ENCODE measurements around the gene POLR2L. TPM values are rescaled to one million over a fixed set of nuclear protein-coding genes. Genes with fewer than 3 reads are reported as not detected.

POLR2L gene
- polyA plus RNA-seq, 12 donors: 78.8 to 121 (median 100) TPM; not detected in 1

DNA sequence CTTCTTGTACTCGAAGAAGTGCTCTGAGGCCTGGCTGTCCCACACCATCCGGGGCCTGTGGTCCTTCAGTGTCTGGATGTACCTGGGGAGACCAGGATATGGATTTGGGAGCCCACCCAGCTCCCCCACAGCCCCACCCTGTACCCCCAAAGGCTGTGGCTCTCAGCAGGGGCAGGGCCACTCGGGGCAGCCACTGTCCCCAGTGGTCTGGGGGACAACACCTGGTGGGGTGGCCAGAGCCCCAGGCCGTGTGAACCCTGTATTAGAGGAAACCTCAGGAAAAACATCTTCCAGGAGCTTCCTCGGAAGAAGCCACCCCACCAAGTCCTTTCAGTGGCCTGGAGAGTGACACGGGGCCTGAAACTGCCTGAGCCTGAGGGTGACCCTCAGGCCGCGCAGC is 28.1 kb upstream of the POLR2L start:
- DNase-seq: no peak

DNA sequence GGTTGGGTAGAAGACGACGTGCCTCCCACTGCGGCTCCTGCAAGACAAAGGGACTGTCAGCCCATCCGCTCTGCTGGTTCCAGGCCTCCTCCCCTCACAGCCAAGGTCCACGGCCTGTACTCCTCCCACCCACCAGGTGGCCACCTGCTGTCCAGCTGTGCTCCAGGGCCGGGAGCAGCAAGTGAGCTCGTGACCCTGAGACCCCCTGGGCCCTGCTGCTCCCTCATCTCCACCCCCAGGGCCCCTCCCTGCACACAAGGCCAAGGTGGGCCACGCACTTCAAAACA is 27.7 kb upstream of the POLR2L start:
- DNase-seq: no peak

DNA sequence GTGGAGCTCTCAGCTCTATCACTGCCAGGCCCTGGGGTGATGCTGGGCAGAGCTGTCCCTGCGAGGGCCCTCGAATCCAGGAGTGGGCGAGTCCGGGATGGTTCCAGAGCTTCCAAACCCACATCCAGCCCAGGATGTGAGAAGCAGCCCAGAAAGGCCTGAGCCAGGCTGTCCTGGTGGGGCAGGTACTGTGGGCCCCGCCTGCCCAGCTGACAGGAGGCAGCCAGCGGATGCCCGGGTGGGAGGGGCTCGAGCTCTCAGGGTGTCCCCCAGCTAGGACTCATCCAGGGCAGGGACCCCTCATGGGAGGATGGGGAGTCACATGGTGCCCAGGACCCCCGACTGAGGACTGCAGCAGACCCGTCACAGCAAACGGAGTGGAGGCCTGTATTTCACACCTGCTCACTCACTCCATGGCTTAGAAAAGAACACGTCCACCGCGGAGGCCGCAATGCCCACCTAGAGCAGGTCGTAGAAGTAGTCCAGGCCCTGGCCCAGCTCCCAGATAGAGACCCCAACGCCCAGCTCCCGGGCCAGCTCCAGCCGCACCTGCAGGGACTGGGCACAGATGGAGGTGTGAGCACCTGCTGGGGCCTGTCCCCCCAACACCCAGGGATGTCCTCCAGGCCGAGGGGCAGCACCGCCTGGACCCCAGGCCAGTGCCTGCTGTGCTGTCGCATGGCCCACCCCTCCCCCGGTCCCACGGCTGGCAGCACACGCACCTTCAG is 27.2 kb upstream of the POLR2L start:
- no peak for DNase-seq

GRCh38 chr11:868802-869201 is 26.5 kb upstream of the POLR2L start:
- DNase-seq: no peak

DNA sequence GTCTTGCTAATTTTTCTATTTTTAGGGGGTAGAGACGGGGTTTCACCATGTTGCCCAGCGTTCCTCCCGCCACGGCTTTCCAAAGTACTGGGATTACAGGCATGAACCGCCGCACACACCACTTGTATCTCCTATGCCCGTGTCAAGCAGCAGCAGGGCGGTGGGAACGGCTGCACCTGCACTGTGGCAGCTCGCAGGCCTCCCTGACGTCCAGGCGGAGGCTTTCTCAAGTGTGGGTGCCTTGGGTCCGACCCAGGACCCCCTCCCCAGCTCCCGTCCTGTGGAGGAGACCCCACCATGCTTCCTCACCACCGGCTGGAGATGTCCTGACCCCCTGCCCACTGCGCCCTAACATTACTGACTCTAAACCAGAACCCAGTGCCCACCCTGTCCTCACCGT is 26.1 kb upstream of the POLR2L start:
- DNase-seq: no peak

- no peak for DNase-seq
Measured at GRCh38 chr11:867856-868358, 25.6 kb upstream of the POLR2L start.

DNA sequence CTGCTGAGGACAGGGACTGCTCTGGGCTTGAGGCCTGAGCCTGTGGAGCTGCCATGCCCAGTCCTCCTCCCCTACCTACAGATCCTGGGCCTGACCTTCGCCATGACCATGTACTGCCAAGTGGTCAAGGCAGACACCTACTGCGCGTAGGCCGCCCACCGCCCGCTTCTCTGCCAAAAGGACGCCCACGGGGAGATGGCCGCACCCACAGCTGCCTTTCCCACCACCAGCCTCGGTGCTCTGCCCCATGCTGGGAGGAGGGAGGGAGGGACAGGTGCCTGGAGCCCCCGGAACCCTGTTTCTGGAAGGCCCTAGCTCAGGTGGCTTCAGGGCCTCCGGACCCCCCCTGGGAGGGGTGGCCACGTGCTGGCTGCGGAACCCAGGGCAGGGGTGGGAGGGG is 24.2 kb upstream of the POLR2L start:
- no peak for DNase-seq

- DNase-seq: no peak
Measured at GRCh38 chr11:865462-866430, 23.4 kb upstream of the POLR2L start.

- DNase-seq: no peak
Measured at GRCh38 chr11:864898-865297, 22.6 kb upstream of the POLR2L start.

- no peak for DNase-seq
Measured at GRCh38 chr11:863910-864827, 21.8 kb upstream of the POLR2L start.

DNA sequence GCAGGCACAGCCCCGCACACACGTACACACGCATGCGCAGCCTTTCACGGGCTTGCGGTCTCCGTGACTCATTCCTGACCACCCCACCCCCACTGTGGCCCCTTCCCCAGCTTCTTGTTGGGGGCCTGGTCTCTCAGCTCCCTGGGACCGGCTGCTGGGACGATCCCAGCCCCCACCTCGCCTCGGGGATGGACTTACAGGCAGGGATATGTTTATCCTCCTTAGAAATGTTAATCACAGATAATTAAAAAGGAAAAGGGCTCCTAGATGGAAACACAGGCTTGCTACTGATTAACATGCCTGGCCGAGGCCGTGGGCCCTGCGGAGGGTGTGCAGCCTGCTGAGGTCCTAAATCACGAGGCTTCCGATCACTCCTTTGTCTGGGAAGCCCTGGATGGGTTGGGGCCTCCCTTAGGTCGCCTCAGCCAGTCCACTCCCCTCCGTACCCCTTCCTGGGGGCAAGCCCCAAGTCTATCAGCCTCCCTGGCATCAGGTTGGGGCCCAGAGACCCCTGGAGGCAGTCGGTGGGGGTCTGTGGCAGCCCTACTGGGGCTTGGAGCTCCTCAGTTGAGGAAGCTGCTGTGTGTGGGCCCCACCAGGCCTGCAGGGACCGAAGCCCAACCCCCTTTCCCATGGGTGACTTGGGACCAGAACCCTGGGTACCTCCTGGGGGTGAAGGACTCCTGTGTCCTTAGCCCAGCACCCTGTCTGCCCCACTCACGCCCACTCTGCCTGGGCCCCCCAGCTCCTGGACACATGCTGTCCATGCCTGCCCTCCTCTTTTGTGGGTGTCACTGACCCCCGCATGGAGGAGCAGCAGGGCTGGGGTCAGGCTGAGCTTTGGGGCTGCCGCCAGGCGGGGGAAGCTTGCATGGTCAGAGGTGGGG is 20.9 kb upstream of the POLR2L start:
- no peak for DNase-seq

GRCh38 chr11:862696-863022 is 20.3 kb upstream of the POLR2L start:
- no peak for DNase-seq

- DNase-seq: no peak
Measured at GRCh38 chr11:862081-862661, 19.8 kb upstream of the POLR2L start.

- DNase-seq: no peak
Measured at GRCh38 chr11:861105-861479, 18.8 kb upstream of the POLR2L start.

DNA sequence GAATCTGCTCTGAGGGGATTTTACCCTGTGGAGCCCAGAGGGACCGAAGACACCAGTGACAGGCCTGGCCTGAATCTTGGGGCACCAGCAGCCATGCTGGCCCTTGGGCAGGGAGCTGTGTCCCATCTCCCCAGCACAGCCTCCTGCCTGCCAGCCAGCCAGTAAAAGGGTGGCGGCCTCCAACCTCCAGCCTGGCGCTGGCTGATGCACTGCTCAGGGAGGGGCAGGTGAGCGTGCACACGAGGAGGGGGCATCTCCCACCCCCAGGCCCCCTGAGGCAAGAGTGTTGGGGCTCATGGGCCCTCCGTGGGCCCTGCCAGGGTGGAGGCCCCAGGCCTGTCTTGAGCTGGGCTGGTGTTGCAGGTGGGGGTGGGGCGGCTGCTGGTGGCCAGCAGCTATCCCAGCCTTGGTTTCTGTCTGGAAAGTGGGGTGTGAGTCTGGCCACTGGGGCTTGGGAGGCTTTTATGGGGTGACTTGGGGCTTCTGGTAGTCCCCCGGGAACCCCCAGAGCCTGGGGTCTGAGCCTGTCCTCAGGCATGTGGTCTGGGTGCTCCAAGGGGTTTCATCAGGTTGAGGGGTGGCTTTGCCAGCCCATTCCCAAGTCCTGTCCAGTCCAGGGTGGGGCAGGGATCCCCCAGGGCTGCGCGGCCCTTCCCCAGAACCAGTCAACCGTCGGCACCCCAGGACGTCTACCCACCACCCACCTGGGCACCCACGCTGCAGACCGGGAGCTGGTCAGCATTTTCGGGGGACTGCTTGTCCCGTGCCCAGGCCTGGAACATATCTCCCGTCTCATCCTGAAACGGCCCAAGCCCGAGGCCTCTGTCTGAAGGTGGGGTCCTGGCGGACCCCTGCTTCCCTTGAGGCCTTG is 18.1 kb upstream of the POLR2L start:
- DNase-seq: no peak

DNA sequence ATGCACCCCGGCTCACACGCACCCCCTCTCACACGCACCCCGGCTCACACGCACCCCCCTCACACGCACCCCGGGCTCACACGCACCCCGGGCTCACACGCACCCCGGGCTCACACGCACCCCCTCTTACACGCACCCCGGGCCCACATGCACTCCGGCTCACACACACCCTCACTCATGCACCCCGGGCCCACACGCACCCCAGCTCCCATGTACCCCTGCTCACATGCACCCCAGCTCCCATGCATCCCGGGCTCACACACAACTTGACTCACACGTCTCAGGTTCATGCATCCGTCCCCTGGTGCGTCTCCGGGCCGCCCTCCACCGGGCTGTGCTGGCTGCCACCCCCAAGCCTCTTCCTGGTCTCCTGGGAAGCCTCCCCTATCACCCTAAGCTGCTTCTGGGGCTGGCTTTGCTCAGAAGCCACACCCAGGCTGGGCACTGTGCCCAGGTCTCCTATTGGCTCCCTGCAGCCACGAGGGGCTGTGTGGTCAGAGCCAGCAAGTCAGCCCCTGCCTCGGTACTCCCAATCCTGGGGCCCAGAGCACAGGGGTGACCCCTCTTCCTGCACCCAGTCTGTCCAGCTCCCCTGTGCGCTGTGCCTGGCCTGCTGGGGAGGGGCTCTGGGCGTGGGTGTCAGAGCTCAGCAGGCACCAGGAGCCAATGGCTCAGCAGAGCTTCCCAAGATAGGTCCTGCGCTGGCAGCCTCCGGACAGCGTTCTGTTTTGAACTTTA is 17.2 kb upstream of the POLR2L start:
- peak; percentile 78 for DNase-seq

- no peak for DNase-seq
Measured at GRCh38 chr11:858762-859339, 16.5 kb upstream of the POLR2L start.

DNA sequence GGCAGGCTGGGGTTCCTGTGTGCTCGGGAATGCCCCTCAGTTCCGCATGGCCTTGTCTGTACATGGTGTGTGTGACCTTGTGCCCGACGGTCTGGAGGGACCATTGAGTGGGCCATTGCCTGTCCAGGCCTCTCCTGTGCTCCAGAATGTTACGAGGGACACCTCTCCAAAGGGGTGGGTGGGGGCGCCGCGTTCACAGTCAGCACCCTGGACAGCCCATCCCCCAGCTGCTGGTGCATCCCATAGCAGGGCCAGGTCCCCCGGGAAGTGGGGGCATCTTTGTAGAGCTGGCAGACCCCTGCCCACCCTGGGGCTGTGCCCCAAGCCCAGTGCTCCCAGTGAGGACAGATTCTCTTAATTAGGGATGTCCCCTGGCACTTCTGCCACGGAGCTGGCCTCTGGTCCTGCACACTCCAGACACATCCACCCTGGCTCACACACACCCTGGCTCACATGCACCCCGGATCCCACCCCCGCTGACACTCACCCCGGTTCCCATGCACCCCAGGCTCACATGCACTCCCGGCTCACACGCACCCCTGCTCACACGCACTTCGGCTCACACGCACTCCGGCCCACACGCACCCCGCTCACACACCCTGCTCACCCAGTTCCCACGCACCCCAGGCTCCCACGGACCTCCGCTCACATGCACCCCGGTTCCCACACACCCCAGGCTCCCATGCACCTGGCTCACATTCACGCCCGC is 15.9 kb upstream of the POLR2L start:
- no peak for DNase-seq
